ENCODE data around the gene ADAD1.
"Not testable (repeated sequence)": the region's sequence is repeated elsewhere in the genome, so short reads cannot be mapped to it uniquely, and the experiment has no call there.

GRCh38 chr4:122368786-122369185, 10.0 kb upstream of the ADAD1 start:
- not testable (repeated sequence) for TF ChIP-seq CTCF, POLR2A (IDR thresholded peaks at IDR 0.05)
